Nucleus accumbens (tissue), 56 donors: ENCODE data around the gene ZNF185.

Experiments used
- DNase-seq, 56 donors: peaks; one replicate each; lab custom pipeline; 2025; lab: John Stamatoyannopoulos, UW

Gene ZNF185

GRCh38 chrX:152945021-152945979 lies 47.4 kb downstream of the ZNF185 start:
- DNase-seq: no peak

DNA sequence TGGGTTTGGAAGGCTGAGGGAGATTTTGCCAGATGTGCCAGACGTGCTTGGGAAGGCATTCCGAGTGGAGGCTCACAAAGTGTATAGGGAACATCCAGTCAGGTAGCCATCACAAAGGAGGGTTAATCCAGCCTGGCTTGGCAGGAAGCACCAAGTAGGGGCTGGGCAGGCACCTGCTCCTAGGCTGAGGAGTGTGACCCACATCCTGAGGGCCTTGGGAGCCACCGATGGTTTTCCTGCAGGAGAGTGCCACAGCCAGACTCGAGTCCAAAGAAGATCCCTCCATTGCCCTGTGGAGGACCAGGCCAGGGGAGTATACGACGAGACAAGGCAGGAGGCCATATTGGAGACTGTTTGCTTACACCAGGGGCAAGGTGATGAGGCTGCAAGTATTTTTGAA lies 48.8 kb downstream of the ZNF185 start:
- DNase-seq: no peak
